Measurements from ENCODE around the gene SERPINE1. TPM values are rescaled to one million over a fixed set of nuclear protein-coding genes. Genes with fewer than 3 reads are reported as not detected.

SERPINE1 gene
- total and polyA plus RNA-seq, 2 of the 13 experiments (the other 11 are each of a cell fraction or from before 2014, with no cell fraction given): 21.2 to 1,576 TPM

DNA sequence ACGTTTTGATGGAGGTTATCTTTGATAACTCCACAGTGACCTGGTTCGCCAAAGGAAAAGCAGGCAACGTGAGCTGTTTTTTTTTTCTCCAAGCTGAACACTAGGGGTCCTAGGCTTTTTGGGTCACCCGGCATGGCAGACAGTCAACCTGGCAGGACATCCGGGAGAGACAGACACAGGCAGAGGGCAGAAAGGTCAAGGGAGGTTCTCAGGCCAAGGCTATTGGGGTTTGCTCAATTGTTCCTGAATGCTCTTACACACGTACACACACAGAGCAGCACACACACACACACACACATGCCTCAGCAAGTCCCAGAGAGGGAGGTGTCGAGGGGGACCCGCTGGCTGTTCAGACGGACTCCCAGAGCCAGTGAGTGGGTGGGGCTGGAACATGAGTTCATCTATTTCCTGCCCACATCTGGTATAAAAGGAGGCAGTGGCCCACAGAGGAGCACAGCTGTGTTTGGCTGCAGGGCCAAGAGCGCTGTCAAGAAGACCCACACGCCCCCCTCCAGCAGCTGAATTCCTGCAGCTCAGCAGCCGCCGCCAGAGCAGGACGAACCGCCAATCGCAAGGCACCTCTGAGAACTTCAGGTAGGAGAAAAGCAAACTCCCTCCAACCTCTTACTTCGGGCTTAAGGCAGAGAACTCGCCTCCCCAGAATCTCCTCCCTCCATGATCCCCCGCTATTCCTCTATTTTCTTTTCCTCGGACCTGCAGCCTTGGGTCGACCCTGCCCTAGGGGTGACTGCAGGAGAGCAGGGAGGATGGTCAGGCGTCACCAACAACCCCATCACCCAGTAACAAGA lies at the start of gene SERPINE1 (continued):
- TF ChIP-seq, protein P1, sequence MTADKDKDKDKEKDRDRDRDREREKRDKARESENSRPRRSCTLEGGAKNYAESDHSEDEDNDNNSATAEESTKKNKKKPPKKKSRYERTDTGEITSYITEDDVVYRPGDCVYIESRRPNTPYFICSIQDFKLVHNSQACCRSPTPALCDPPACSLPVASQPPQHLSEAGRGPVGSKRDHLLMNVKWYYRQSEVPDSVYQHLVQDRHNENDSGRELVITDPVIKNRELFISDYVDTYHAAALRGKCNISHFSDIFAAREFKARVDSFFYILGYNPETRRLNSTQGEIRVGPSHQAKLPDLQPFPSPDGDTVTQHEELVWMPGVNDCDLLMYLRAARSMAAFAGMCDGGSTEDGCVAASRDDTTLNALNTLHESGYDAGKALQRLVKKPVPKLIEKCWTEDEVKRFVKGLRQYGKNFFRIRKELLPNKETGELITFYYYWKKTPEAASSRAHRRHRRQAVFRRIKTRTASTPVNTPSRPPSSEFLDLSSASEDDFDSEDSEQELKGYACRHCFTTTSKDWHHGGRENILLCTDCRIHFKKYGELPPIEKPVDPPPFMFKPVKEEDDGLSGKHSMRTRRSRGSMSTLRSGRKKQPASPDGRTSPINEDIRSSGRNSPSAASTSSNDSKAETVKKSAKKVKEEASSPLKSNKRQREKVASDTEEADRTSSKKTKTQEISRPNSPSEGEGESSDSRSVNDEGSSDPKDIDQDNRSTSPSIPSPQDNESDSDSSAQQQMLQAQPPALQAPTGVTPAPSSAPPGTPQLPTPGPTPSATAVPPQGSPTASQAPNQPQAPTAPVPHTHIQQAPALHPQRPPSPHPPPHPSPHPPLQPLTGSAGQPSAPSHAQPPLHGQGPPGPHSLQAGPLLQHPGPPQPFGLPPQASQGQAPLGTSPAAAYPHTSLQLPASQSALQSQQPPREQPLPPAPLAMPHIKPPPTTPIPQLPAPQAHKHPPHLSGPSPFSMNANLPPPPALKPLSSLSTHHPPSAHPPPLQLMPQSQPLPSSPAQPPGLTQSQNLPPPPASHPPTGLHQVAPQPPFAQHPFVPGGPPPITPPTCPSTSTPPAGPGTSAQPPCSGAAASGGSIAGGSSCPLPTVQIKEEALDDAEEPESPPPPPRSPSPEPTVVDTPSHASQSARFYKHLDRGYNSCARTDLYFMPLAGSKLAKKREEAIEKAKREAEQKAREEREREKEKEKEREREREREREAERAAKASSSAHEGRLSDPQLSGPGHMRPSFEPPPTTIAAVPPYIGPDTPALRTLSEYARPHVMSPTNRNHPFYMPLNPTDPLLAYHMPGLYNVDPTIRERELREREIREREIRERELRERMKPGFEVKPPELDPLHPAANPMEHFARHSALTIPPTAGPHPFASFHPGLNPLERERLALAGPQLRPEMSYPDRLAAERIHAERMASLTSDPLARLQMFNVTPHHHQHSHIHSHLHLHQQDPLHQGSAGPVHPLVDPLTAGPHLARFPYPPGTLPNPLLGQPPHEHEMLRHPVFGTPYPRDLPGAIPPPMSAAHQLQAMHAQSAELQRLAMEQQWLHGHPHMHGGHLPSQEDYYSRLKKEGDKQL (CRISPR knock-in tag; IDR thresholded peaks at IDR 0.05; ENCODE audit: low read depth): peak; percentile 76
- TF ChIP-seq MYC (CRISPR knock-in tag; IDR thresholded peaks at IDR 0.05; ENCODE audit: borderline replicate concordance) (no peak; the same call in none of the 2 replicates), MAFF (IDR thresholded peaks at IDR 0.05; ENCODE audit: low read depth, low read length) (0 out of 2 replicates have a peak, but pooled peaks have one; percentile 1), POGZ (CRISPR knock-in tag; IDR thresholded peaks at IDR 0.05) (peak; percentile 86), CBX1 (IDR thresholded peaks at IDR 0.05; ENCODE audit: low read depth) (peak; percentile 97), PHF8 (CRISPR knock-in tag; IDR thresholded peaks at IDR 0.05) (no peak), ZNF761 (CRISPR knock-in tag; conservative IDR thresholded peaks at IDR 0.05) (no peak; the same call in 1 of the 2 replicates), ZSCAN30 (CRISPR knock-in tag; IDR thresholded peaks at IDR 0.05) (0 out of 2 replicates have a peak, but pooled peaks have one; percentile 84), PLRG1 (conservative IDR thresholded peaks at IDR 0.05) (no peak), ZNF451 (CRISPR knock-in tag; IDR thresholded peaks at IDR 0.05) (peak; percentile 85), SIN3B (IDR thresholded peaks at IDR 0.05; ENCODE audit: low read length) (peak; percentile 31; the same call in 1 of the 2 replicates), ZNF124 (CRISPR knock-in tag; IDR thresholded peaks at IDR 0.05) (no peak; the same call in 1 of the 2 replicates), KLF13 (CRISPR knock-in tag; IDR thresholded peaks at IDR 0.05) (no peak), EHMT2 (IDR thresholded peaks at IDR 0.05; ENCODE audit: borderline replicate concordance, low read depth, low read length) (peak; percentile 72; the same call in 1 of the 2 replicates), XBP1 (CRISPR knock-in tag; IDR thresholded peaks at IDR 0.05) (peak; percentile 13; the same call in 1 of the 2 replicates), KAT7 (CRISPR knock-in tag; IDR thresholded peaks at IDR 0.05; ENCODE audit: borderline replicate concordance) (no peak), GFI1 (CRISPR knock-in tag; IDR thresholded peaks at IDR 0.05; ENCODE audit: borderline replicate concordance) (peak; percentile 81), ZMYM3 (CRISPR knock-in tag; IDR thresholded peaks at IDR 0.05) (peak; percentile 69; the same call in 1 of the 2 replicates), SMAD3 (CRISPR knock-in tag; IDR thresholded peaks at IDR 0.05) (no peak), ZNF556 (CRISPR knock-in tag; IDR thresholded peaks at IDR 0.05; ENCODE audit: borderline replicate concordance) (peak; percentile 60; the same call in 1 of the 2 replicates)
- TF ChIP-seq, protein P2, sequence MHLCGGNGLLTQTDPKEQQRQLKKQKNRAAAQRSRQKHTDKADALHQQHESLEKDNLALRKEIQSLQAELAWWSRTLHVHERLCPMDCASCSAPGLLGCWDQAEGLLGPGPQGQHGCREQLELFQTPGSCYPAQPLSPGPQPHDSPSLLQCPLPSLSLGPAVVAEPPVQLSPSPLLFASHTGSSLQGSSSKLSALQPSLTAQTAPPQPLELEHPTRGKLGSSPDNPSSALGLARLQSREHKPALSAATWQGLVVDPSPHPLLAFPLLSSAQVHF (CRISPR knock-in tag; IDR thresholded peaks at IDR 0.05): peak; percentile 58; the same call in 1 of the 2 replicates
- TF ChIP-seq, protein P3, sequence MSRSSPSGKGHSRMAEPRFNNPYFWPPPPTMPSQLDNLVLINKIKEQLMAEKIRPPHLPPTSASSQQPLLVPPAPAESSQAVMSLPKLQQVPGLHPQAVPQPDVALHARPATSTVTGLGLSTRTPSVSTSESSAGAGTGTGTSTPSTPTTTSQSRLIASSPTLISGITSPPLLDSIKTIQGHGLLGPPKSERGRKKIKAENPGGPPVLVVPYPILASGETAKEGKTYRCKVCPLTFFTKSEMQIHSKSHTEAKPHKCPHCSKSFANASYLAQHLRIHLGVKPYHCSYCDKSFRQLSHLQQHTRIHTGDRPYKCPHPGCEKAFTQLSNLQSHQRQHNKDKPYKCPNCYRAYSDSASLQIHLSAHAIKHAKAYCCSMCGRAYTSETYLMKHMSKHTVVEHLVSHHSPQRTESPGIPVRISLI (CRISPR knock-in tag; IDR thresholded peaks at IDR 0.05; ENCODE audit: borderline replicate concordance): peak; percentile 93
- TF ChIP-seq, protein P4, sequence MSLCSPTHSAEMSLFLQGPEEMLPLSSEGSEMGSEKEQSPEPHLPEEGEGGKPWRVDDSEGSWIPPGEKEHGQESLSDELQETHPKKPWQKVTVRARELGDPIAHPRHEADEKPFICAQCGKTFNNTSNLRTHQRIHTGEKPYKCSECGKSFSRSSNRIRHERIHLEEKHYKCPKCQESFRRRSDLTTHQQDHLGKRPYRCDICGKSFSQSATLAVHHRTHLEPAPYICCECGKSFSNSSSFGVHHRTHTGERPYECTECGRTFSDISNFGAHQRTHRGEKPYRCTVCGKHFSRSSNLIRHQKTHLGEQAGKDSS (CRISPR knock-in tag; IDR thresholded peaks at IDR 0.05; ENCODE audit: borderline replicate concordance, low read depth): peak; percentile 71; the same call in 1 of the 2 replicates

All from HepG2 (cell line).